Ovary (tissue), 9 donors: ENCODE measurements around the gene TRAF4. TPM values are rescaled to one million over a fixed set of nuclear protein-coding genes. Genes with fewer than 3 reads are reported as not detected.

Experiments used
- DNase-seq, 5 donors: peaks; one replicate each; pipeline ENCODE4 v3.0.0-alpha.2; 2019 to 2020
- H3K27ac ChIP-seq, 2 donors: fragments of 200-600 bp; one replicate each; pipeline versions ENCODE4 v1.5.1 to v1.8.0; 2019 to 2022
- H3K27me3 ChIP-seq: fragments of 200-600 bp; one replicate; pipeline ENCODE4 v1.8.0; 2022
- H3K36me3 ChIP-seq: fragments of 200-600 bp; sonication (generic); one replicate; pipeline ENCODE4 v1.5.1; 2019
- H3K4me1 ChIP-seq: one replicate; pipeline ENCODE4 v1.8.1; 2013; ENCODE audit warnings: mild to moderate bottlenecking, moderate library complexity; ENCODE audit not compliant: insufficient read depth
- H3K4me3 ChIP-seq: fragments of 200-600 bp; sonication (generic); one replicate; pipeline ENCODE4 v1.5.1; 2017
- H3K9me3 ChIP-seq, 2 donors: fragments of 200-600 bp in 1 of 2; sonication (generic) in 1 of 2; one replicate each; pipeline versions ENCODE4 v1.5.1 to v1.8.1; 2013 to 2019; ENCODE audit warnings: mild to moderate bottlenecking in 1 of 2, moderate library complexity in 1 of 2
- EP300 ChIP-seq: sonication (generic); formaldehyde crosslinking; IDR thresholded peaks from one replicate; pipeline ENCODE4 v1.6.1; 2017; ENCODE audit warnings: antibody characterized with exemption
- POLR2A ChIP-seq: fragments of 450-650 bp; IDR thresholded peaks from one replicate; pipeline ENCODE4 v1.6.1; 2017; ENCODE audit warnings: antibody characterized with exemption, mild to moderate bottlenecking, moderate library complexity
- WGBS, 3 donors: extraction: QIAGEN DNeasy Blood & Tissue Kit in 1 of 3; methylation state at CpG; one replicate each; pipeline versions ENCODE4 v1.1.5 to v1.1.7; 2013 to 2017; 5-methylcytosine and 5-hydroxymethylcytosine counted together
- intact Hi-C, 4 donors: fragments of 100-400 bp; cut with DNase I; formaldehyde crosslinking; loops; one replicate each; pipeline versions ENCODE4 v1.11.0 to v1.15.1; 2022 to 2023
- polyA plus RNA-seq, 2 donors: library from polyadenylated mRNA; stranded (reverse); fragments of 200-250 nt in 1 of 2; fragments of 350-450 nt in 1 of 2; fragmentation: Illumina TruSeq in 1 of 2; extraction: RNeasy Lipid Tissue Mini Kit (QIAGEN cat#74804) in 1 of 2; gene quantifications; one replicate each; pipeline ENCODE4 v1.2.3, GENCODE V29; 2013 to 2014
- total RNA-seq, 7 donors: library from RNA; depleted of rRNA in 2 of 7; stranded (reverse); fragments of >200 nt in 2 of 7; fragmentation: NEBNext Ultra II Directional in 3 of 7; extraction: Animal tissue kit (Norgen Biotek cat#: 25700) in 3 of 7; gene quantifications; one replicate each; pipeline versions ENCODE4 v1.1.0 to v1.2.4, GENCODE V29; 2016 to 2023
- TF ChIP-seq, protein P1 (sequence below), 3 donors: fragments of 450-650 bp in 2 of 3; fragments of 200-600 bp in 1 of 3; IDR thresholded peaks; one replicate each; pipeline versions ENCODE4 v1.5.1 to v1.8.0; 2016 to 2022; ENCODE audit warnings: antibody characterized with exemption in 3 of 3, mild to moderate bottlenecking in 1 of 3
- donor health status: DM: no; HTN: no; CAD: no; lungs with moderate emphysema.
- donor health status: DM: no; HTN: no; CAD: no.
- donor health status: Bipolar disorder and iron deficiency.
- donor health status: DM: yes; HTN: yes; CAD: no.
- donor health status: DM: no; HTN: no; CAD: no.
- donor health status: DM: yes; HTN: yes; CAD: no.

Gene TRAF4
- total and polyA plus RNA-seq, 9 donors: 3.5 to 61.3 (median 14.9) TPM

DNA sequence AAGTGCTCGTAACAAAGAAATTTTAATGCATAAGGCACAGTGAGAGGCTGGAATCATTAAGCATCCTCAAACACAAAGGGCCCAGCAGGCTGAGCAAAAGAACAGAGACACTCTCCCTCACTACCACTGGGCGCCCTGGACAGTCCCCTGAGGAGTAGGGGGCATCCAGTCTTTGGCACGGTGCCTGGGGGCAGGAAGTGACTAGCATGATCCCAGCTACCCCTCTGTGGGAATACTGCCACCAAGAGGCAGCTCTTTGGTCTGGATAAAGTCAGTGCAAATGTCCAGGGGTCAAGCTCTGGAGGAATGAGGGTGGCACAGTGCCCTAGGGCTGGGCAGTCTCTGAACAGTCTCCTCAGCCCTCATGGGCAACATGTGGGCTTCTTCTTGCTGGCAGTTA lies 29.5 kb upstream of the TRAF4 start:
- H3K4me1 ChIP-seq: peaks cover 12% of the 10 kb centered on the region

DNA sequence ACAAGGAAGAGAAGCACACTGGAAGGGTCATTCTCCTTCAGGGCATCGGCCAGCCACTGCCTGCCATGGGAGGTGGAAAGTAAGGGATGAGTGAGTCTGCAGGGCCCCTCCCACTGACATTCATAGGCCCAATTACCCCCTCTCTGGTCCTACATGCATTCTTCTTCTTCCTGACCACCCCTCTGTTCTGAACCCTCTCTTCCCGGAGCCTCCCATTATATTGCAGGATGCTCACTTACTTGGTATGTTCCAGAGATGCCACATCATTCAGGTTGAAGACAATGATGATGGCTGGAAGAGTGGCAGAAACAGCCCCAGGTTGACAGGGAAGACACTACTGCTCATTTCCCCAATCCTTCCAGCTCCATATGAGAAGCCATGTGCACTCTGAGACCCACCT lies 28.6 kb upstream of the TRAF4 start:
- 86 to 89% (median 88%) methylated on average over 2 of the region's 2 CpGs for WGBS, 3 donors
- Histone ChIP-seq H3K4me3 (no peak overlapping the region), H3K36me3 (no peaks in the 10 kb centered on the region), H3K9me3 (no peaks in the 10 kb centered on the region), H3K27me3 (no peaks in the 10 kb centered on the region), H3K27ac (no peak overlapping the region), H3K4me1 (peaks cover 9% of the 10 kb centered on the region)
- intact Hi-C loops: loop anchor here in 1 of 4 donors (5.0 kb wide), 1 partner anchor 53 kb away; the partner anchor contains the start of genes SDF2 and SUPT6H
- TF ChIP-seq EP300 (no peak), POLR2A (no peak)
- TF ChIP-seq, protein P1, sequence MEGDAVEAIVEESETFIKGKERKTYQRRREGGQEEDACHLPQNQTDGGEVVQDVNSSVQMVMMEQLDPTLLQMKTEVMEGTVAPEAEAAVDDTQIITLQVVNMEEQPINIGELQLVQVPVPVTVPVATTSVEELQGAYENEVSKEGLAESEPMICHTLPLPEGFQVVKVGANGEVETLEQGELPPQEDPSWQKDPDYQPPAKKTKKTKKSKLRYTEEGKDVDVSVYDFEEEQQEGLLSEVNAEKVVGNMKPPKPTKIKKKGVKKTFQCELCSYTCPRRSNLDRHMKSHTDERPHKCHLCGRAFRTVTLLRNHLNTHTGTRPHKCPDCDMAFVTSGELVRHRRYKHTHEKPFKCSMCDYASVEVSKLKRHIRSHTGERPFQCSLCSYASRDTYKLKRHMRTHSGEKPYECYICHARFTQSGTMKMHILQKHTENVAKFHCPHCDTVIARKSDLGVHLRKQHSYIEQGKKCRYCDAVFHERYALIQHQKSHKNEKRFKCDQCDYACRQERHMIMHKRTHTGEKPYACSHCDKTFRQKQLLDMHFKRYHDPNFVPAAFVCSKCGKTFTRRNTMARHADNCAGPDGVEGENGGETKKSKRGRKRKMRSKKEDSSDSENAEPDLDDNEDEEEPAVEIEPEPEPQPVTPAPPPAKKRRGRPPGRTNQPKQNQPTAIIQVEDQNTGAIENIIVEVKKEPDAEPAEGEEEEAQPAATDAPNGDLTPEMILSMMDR (IDR thresholded peaks at IDR 0.05): no peak
- DNase-seq: no peak

More for the DNA sequence above, 29.5 kb upstream of the TRAF4 start:
- intact Hi-C loops: no loop called here
- Histone ChIP-seq H3K36me3 (no peaks in the 10 kb centered on the region), H3K4me3 (no peak overlapping the region), H3K9me3 (no peaks in the 10 kb centered on the region), H3K27me3 (no peaks in the 10 kb centered on the region), H3K27ac (no peak overlapping the region)
- peak in 3 of 5 donors; percentile 46 to 64 (median 55) for DNase-seq
- 84 to 97% (median 92%) methylated on average over 3 of the region's 3 CpGs for WGBS, 3 donors
- TF ChIP-seq, protein P1 (IDR thresholded peaks at IDR 0.05): no peak
- TF ChIP-seq EP300 (no peak), POLR2A (no peak)

DNA sequence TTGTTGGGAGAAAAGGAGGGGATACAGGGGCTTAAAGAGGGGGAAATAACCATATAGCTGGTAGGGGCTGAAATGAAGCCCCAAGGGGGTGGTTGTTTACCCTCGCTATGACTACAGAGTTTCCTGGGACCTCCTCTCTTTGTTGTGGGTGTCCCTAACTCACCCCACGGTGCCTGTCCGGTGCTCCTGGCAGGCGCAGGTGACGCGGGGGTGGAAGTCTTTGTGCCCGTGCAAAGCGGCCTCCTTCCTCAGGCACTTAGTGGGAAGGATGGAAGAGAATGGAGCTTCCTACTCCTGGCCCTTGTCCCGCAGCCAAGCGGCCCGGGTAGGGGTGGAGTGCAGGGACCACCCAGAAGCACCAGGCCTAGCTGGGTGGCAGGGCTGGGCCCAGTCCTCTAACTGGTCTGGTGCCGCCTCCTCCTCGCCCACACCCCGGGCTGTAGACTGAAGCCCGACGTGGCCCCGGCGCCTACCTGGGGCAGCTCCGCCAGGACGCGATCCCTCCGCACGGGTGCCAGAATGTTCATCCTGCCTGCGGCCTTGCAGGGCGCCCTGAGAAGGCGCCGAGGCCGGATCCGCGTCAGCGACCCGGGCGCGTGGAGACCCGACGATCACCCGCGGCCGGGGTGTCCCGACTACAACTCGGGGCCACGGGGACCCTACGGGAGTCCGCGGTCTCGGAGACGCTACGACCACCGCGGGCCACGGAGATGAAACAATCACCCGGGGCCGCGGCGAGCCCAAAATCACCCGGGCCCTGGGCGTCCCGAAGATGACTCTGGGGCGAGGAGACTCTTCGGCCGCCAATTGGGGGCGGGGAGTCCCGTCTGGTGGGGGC lies 26.9 kb upstream of the TRAF4 start:
- TF ChIP-seq POLR2A (peak; percentile 11), EP300 (no peak)
- TF ChIP-seq, protein P1 (IDR thresholded peaks at IDR 0.05): no peak
- H3K4me1 ChIP-seq: peaks cover 15% of the 10 kb centered on the region
- H3K9me3 ChIP-seq: no peaks in the 10 kb centered on the region
- H3K36me3 ChIP-seq: no peaks in the 10 kb centered on the region
- peak; percentile 49 to 75 (median 69) for DNase-seq
- intact Hi-C loops: loop anchor here in 1 of 4 donors (5.0 kb wide), 1 partner anchor 55 kb away; the partner anchor contains the start of genes SDF2 and SUPT6H
- 1 to 5% (median 2%) methylated on average over 38 to 63 of the region's 63 CpGs for WGBS, 3 donors
- H3K27ac ChIP-seq: peak overlapping the region; percentile 91 to 97
- H3K27me3 ChIP-seq: no peaks in the 10 kb centered on the region
- H3K4me3 ChIP-seq: peak overlapping the region; percentile 72

DNA sequence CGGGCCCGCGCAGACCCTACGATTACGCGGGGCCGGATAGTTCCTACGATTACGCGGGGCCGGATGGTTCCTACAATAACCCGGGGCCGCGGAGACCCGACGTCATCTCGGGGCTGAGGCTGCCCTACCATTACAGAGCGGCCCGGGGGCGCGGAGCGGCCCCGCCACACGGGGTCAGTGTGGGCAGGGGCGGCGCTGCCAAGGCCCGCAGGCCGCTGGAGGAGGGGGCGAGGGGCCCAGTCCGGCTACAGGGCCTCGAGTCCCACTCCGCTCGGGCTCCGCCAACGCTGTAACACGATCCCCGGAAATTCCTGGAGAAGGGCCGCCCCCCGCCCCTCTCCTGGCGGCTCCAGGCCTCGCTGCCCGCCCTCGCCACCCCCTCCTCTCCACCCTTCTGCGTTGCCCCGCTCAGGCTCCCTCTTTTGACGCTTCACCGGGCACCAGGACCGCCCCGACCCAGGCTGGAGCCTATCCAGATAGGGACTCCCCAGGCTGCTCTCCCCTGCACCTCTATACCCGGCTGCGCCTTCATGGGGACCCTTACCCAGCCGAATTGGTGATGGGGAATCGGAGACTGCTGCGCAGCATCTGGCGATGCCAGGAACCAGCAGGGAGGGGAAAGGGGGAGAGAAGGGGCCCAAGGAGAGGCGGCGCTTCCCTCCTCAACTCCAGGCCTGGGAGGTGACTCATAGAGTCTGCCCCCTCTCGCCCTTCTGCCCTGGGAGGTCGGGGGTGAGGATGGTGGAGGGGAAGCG lies 26.1 kb upstream of the TRAF4 start, which contains the start of gene RAB34:
Gene RAB34, minus strand, starts transcription at position 291 of the 755 bp plus-strand sequence. CDS start 602 bp downstream, outside the sequence.
- H3K36me3 ChIP-seq: no peaks in the 10 kb centered on the region
- H3K9me3 ChIP-seq: no peaks in the 10 kb centered on the region
- DNase-seq: peak; percentile 86 to 92 (median 90)
- H3K4me1 ChIP-seq: peaks cover 15% of the 10 kb centered on the region
- TF ChIP-seq POLR2A (peak; percentile 85), EP300 (no peak)
- TF ChIP-seq, protein P1 (IDR thresholded peaks at IDR 0.05): peak in 1 of 3 donors; percentile 15
- no peaks in the 10 kb centered on the region for H3K27me3 ChIP-seq
- H3K27ac ChIP-seq: peak within 1 kb of the TSS; percentile 91 to 97
- WGBS, 3 donors: 0 to 5% (median 0%) methylated on average over 18 to 60 of the region's 60 CpGs
- intact Hi-C loops: loop anchor here in 1 of 4 donors (5.0 kb wide), 1 partner anchor 55 kb away; the partner anchor contains the start of genes SDF2 and SUPT6H
- H3K4me3 ChIP-seq: peak within 1 kb of the TSS; percentile 72
